OCI-LY3 (cell line): ENCODE results near the gene MOB4.
A peak's percentile ranks its signal among the peaks of the same experiment; 100 is the strongest.

Experiments used
- H2AFZ ChIP-seq: fragments of 200-600, 300-600 bp; shearing (Covaris generic); 2 replicates; pipeline ENCODE4 v1.6.0; 2014; ENCODE audit warnings: antibody characterized with exemption, low read depth, low read length
- H3K27ac ChIP-seq: fragments of 200-600, 300-600 bp; sonication (generic); 2 replicates; pipeline ENCODE4 v1.5.1; 2014; ENCODE audit warnings: mild to moderate bottlenecking, low read length, moderate library complexity, mixed read lengths
- H3K27me3 ChIP-seq: fragments of 200-600, 300-600 bp; sonication (generic); 2 replicates; pipeline ENCODE4 v1.6.1; 2014; ENCODE audit warnings: low read depth, low read length, mixed read lengths
- H3K36me3 ChIP-seq: fragments of 200-600, 300-600 bp; sonication (generic); replicated peaks from 2 replicates; pipeline ENCODE3; 2014; ENCODE audit warnings: low read depth, low read length, mixed read lengths
- H3K4me1 ChIP-seq: fragments of 300-600, 200-600 bp; sonication (generic); 2 replicates; pipeline ENCODE4 v1.6.1; 2014; ENCODE audit warnings: low read length, mixed read lengths
- H3K4me2 ChIP-seq: fragments of 200-600, 300-600 bp; sonication (generic); 2 replicates; pipeline ENCODE4 v1.6.1; 2014; ENCODE audit warnings: low read length, mixed read lengths
- H3K4me3 ChIP-seq: fragments of 300-600, 200-600 bp; sonication (generic); 2 replicates; pipeline ENCODE4 v1.5.1; 2014; ENCODE audit warnings: antibody characterized with exemption, mild to moderate bottlenecking, low read length, moderate library complexity
- H3K79me2 ChIP-seq: fragments of 300-600, 200-600 bp; shearing (Covaris generic); 2 replicates; pipeline ENCODE4 v1.6.1; 2014; ENCODE audit warnings: mild to moderate bottlenecking, low read length, mixed read lengths
- H3K9ac ChIP-seq: fragments of 300-600, 200-600 bp; shearing (Covaris generic); 2 replicates; pipeline ENCODE4 v1.6.0; 2014; ENCODE audit warnings: mild to moderate bottlenecking, low read length, moderate library complexity
- H3K9me3 ChIP-seq: fragments of 200-600, 300-600 bp; shearing (Covaris generic); 2 replicates; pipeline ENCODE4 v1.6.1; 2014; ENCODE audit warnings: low read length, mixed read lengths; ENCODE audit not compliant: insufficient read depth
- H4K20me1 ChIP-seq: fragments of 200-600, 300-600 bp; sonication (generic); 2 replicates; pipeline ENCODE4 v1.6.1; 2016; ENCODE audit warnings: low read length, mixed read lengths; ENCODE audit not compliant: insufficient read depth
- EZH2phosphoT487 ChIP-seq: fragments of 200-600 bp; shearing (Covaris generic); IDR thresholded peaks from 2 replicates; pipeline ENCODE4 v1.6.1; 2018; ENCODE audit warnings: antibody characterized with exemption, mixed run types, low read depth
- TF ChIP-seq, protein P1 (sequence below): fragments of 200-600, 300-600 bp; sonication (generic); IDR thresholded peaks from 2 replicates; pipeline ENCODE4 v1.5.1; 2014; ENCODE audit warnings: antibody characterized with exemption, low read length, low read depth

MOB4 gene

DNA sequence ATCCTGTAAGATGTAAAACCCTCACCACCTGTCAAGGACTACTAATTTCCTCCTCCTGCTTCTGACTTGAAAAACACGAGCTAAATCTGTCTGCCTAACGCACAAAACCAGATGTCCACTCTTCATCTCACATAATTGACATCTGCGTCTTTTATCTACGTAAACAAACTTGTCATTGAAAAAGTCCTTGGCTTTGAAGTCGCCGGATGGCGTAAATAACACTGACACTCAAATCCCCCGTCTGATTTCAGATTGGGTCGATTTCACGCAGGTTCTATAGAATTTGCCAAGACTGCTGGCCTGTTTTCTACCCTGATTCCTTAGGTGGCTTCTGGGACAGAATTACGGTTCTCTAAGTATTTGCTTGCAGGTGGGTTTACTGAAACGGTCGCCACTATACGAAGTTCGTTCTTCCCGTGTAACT, 539 bp upstream of the MOB4 start:
- H3K4me1 ChIP-seq = peaks cover 15% of the 10 kb centered on the region

DNA sequence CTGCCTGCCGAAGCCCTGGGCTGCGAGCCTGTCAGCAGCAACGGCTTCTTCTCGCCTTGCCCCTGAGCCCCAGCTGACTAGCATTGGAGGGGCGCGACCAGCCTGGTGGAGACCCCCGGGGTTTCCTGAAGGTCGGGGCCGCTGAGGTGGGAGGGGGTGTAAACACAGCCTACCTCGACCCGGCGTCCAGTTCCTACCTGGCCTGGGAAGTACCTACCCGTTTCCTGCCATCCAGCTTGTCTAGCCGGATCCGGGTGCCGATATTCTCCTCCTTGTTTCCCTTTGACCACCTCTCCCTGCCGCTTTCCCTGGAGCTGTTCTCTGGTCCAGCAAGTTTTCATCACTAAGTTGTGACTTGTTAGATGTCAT, 511 bp downstream of the MOB4 start:
- H3K4me1 ChIP-seq = peaks cover 15% of the 10 kb centered on the region
- peaks cover 21% of the 10 kb centered on the region for H4K20me1 ChIP-seq
- TF ChIP-seq, protein P1, sequence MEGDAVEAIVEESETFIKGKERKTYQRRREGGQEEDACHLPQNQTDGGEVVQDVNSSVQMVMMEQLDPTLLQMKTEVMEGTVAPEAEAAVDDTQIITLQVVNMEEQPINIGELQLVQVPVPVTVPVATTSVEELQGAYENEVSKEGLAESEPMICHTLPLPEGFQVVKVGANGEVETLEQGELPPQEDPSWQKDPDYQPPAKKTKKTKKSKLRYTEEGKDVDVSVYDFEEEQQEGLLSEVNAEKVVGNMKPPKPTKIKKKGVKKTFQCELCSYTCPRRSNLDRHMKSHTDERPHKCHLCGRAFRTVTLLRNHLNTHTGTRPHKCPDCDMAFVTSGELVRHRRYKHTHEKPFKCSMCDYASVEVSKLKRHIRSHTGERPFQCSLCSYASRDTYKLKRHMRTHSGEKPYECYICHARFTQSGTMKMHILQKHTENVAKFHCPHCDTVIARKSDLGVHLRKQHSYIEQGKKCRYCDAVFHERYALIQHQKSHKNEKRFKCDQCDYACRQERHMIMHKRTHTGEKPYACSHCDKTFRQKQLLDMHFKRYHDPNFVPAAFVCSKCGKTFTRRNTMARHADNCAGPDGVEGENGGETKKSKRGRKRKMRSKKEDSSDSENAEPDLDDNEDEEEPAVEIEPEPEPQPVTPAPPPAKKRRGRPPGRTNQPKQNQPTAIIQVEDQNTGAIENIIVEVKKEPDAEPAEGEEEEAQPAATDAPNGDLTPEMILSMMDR = no peak
- no peak for TF ChIP-seq EZH2phosphoT487
- no peaks in the 10 kb centered on the region for H3K9me3 ChIP-seq
- no peaks in the 10 kb centered on the region for H3K27me3 ChIP-seq
- H3K27ac ChIP-seq = peak overlapping the region; percentile 61
- H3K79me2 ChIP-seq = peaks cover 66% of the 10 kb centered on the region
- peak overlapping the region; percentile 77 for H3K4me3 ChIP-seq
- peak overlapping the region; percentile 85 for H3K9ac ChIP-seq
- peak overlapping the region; percentile 73 for H3K4me2 ChIP-seq
- peaks cover 2% of the 10 kb centered on the region for H3K36me3 ChIP-seq
- H2AFZ ChIP-seq = peak overlapping the region; percentile 83

More for the DNA sequence above, 539 bp upstream of the MOB4 start:
- Histone ChIP-seq H3K9me3 (no peaks in the 10 kb centered on the region), H2AFZ (peak overlapping the region; percentile 94), H3K4me2 (peak overlapping the region; percentile 81), H3K27me3 (no peaks in the 10 kb centered on the region), H3K79me2 (peaks cover 56% of the 10 kb centered on the region), H3K36me3 (peaks cover under 1% of the 10 kb centered on the region), H3K27ac (peak overlapping the region; percentile 61), H4K20me1 (peaks cover 19% of the 10 kb centered on the region), H3K4me3 (peak overlapping the region; percentile 77), H3K9ac (peak overlapping the region; percentile 85)
- TF ChIP-seq, protein P1 = no peak
- no peak for TF ChIP-seq EZH2phosphoT487

DNA sequence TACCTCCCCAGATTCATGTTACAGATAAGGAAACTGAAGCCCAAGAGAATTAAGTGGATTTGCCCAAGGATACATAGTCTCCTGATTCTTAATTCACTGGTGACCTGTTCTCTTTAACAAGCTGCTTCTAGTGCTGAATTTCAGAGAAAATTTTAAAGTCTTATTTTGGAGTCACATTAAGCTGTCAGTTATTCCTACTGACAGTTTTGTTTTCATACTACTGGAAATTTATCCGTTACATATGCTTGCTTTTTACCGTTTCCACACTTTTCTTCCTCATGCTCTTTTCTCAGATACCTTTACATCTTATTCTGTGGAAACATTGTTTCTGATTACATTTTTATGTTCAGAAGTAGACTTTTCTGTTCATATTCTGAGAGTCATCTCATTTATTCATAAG, 1.3 kb downstream of the MOB4 start:
- peaks cover 2% of the 10 kb centered on the region for H3K36me3 ChIP-seq
- peak overlapping the region; percentile 73 for H3K4me2 ChIP-seq
- no peaks in the 10 kb centered on the region for H3K9me3 ChIP-seq
- H3K9ac ChIP-seq = peak overlapping the region; percentile 85
- no peak overlapping the region for H3K27ac ChIP-seq
- TF ChIP-seq EZH2phosphoT487 = no peak
- H3K4me3 ChIP-seq = peak overlapping the region; percentile 77
- peaks cover 73% of the 10 kb centered on the region for H3K79me2 ChIP-seq
- peaks cover 15% of the 10 kb centered on the region for H3K4me1 ChIP-seq
- peaks cover 21% of the 10 kb centered on the region for H4K20me1 ChIP-seq
- no peak overlapping the region for H2AFZ ChIP-seq
- H3K27me3 ChIP-seq = no peaks in the 10 kb centered on the region

DNA sequence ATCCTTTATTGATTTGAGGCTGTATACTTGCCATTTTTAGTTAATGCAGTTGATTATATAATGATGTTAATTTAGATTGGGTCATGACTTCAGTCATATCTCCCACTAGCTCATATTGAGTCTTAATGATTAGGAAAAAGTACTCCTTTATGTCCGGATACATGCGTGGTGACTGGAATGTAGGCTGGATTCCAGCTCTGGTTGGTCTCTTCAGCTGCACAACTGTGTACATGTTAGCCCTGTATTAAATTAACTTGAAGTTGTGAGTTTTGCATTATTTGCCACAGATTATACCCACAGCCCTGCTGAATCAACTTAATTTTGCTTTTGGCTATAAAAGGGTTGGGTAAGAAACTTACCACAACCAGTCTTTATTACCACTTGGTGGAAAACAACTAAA, 22.5 kb downstream of the MOB4 start:
- H3K27ac ChIP-seq = no peak overlapping the region
- H3K4me2 ChIP-seq = no peak overlapping the region
- H3K9me3 ChIP-seq = no peaks in the 10 kb centered on the region
- H2AFZ ChIP-seq = no peak overlapping the region
- TF ChIP-seq EZH2phosphoT487 = no peak
- TF ChIP-seq, protein P1 = no peak
- H3K36me3 ChIP-seq = peaks cover 34% of the 10 kb centered on the region
- no peak overlapping the region for H3K9ac ChIP-seq
- H4K20me1 ChIP-seq = peaks cover 8% of the 10 kb centered on the region
- H3K27me3 ChIP-seq = no peaks in the 10 kb centered on the region
- H3K4me3 ChIP-seq = no peak overlapping the region
- peaks cover 21% of the 10 kb centered on the region for H3K79me2 ChIP-seq
- H3K4me1 ChIP-seq = no peaks in the 10 kb centered on the region

DNA sequence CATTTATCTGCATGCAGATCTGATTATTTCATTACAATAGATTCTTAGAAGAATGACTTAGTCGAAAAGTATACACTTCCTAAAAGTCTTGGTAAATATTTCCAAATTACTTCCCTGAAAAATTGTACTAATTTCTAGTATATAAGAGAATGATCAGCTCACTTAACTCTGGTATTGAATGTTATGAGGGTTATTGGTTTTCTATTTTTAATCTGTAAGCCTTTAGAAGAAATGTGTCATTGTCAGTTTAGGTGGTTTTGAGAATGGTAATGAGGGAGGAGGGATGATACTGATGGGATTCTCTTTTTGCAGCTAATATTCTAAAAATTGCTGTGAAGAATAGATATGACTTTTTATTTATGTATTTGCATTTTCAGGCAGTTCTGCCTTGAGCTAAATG, 23.9 kb downstream of the MOB4 start:
- TF ChIP-seq, protein P1 = no peak
- no peak for TF ChIP-seq EZH2phosphoT487
- no peak overlapping the region for H3K9ac ChIP-seq
- H3K4me3 ChIP-seq = no peak overlapping the region
- no peaks in the 10 kb centered on the region for H3K4me1 ChIP-seq
- H3K27me3 ChIP-seq = no peaks in the 10 kb centered on the region
- H4K20me1 ChIP-seq = peaks cover 8% of the 10 kb centered on the region
- peaks cover 13% of the 10 kb centered on the region for H3K79me2 ChIP-seq
- no peak overlapping the region for H2AFZ ChIP-seq
- H3K9me3 ChIP-seq = no peaks in the 10 kb centered on the region
- H3K4me2 ChIP-seq = no peak overlapping the region
- peaks cover 35% of the 10 kb centered on the region for H3K36me3 ChIP-seq
- H3K27ac ChIP-seq = no peak overlapping the region
